Activated gamma-delta T cell treated with Interleukin-2 at 50 U/mL for 16 hours (primary cell): ENCODE results near the gene PADI6.

ENCODE experiments used
- DNase-seq: peaks from one replicate; pipeline ENCODE4 v3.0.0-alpha.2; 2020

PADI6 gene

GRCh38 chr1:17358557-17358956, 13.4 kb upstream of the PADI6 start:
- no peak for DNase-seq

- DNase-seq: no peak
Observed at GRCh38 chr1:17359031-17359430, 13.0 kb upstream of the PADI6 start.

GRCh38 chr1:17359808-17360207, 12.2 kb upstream of the PADI6 start:
- DNase-seq: no peak

- no peak for DNase-seq
Observed at GRCh38 chr1:17360272-17360956, 11.6 kb upstream of the PADI6 start.

- DNase-seq: no peak
Observed at GRCh38 chr1:17361687-17362086, 10.3 kb upstream of the PADI6 start.

- DNase-seq: no peak
Observed at GRCh38 chr1:17363351-17363750, 8.6 kb upstream of the PADI6 start.

GRCh38 chr1:17363771-17364170, 8.2 kb upstream of the PADI6 start:
- no peak for DNase-seq

GRCh38 chr1:17365293-17365692, 6.7 kb upstream of the PADI6 start:
- no peak for DNase-seq

- no peak for DNase-seq
Observed at GRCh38 chr1:17369466-17369865, 2.5 kb upstream of the PADI6 start.

GRCh38 chr1:17370618-17371017, 1.4 kb upstream of the PADI6 start:
- no peak for DNase-seq

GRCh38 chr1:17372955-17373354, 959 bp downstream of the PADI6 start:
- DNase-seq: no peak

- no peak for DNase-seq
Observed at GRCh38 chr1:17375651-17376050, 3.7 kb downstream of the PADI6 start.

- DNase-seq: no peak
Observed at GRCh38 chr1:17377325-17377953, 5.4 kb downstream of the PADI6 start.

GRCh38 chr1:17381161-17381560, 9.2 kb downstream of the PADI6 start:
- no peak for DNase-seq

GRCh38 chr1:17392199-17392740, 20.3 kb downstream of the PADI6 start:
- no peak for DNase-seq

- DNase-seq: no peak
Observed at GRCh38 chr1:17393230-17393629, 21.2 kb downstream of the PADI6 start.

- DNase-seq: no peak
Observed at GRCh38 chr1:17397910-17398695, 26.1 kb downstream of the PADI6 start.

GRCh38 chr1:17400725-17401341, 28.8 kb downstream of the PADI6 start:
- no peak for DNase-seq

GRCh38 chr1:17401841-17402240, 29.8 kb downstream of the PADI6 start:
- DNase-seq: no peak

- DNase-seq: no peak
Observed at GRCh38 chr1:17403081-17403480, 31.1 kb downstream of the PADI6 start.

- no peak for DNase-seq
Observed at GRCh38 chr1:17404034-17404684, 32.2 kb downstream of the PADI6 start.

- no peak for DNase-seq
Observed at GRCh38 chr1:17404820-17405219, 32.8 kb downstream of the PADI6 start.
